ENCODE measurements around the gene NUP210.

GRCh38 chr3:13385373-13385965 is 34.7 kb downstream of the NUP210 start:
- TF ChIP-seq RAD51 (IDR thresholded peaks at IDR 0.05; ENCODE audit: borderline replicate concordance) (no peak), POLR2A (IDR thresholded peaks at IDR 0.05; ENCODE audit: insufficient read depth in 1 of 2, low read depth in 2 of 2, low read length in 2 of 2) (no peak), ZKSCAN8 (CRISPR knock-in tag; IDR thresholded peaks at IDR 0.05; ENCODE audit: borderline replicate concordance) (no peak)

Data from HepG2 (cell line).